Measurements from ENCODE around the gene PARD3.

Gene PARD3

GRCh38 chr10:34180749-34181148 is 634.3 kb downstream of the PARD3 start:
- no peak for DNase-seq (ENCODE audit: low spot score)

GRCh38 chr10:34179280-34179679 is 635.8 kb downstream of the PARD3 start:
- DNase-seq (ENCODE audit: low spot score) = no peak

- no peak for DNase-seq (ENCODE audit: low spot score)
These were observed 636.3 kb downstream of the PARD3 start for GRCh38 chr10:34178756-34179155.

- no peak for DNase-seq (ENCODE audit: low spot score)
These were observed 636.9 kb downstream of the PARD3 start for GRCh38 chr10:34178196-34178595.

- DNase-seq (ENCODE audit: low spot score) = no peak
These were observed 637.7 kb downstream of the PARD3 start for GRCh38 chr10:34177445-34177844.

- no peak for DNase-seq (ENCODE audit: low spot score)
These were observed 638.7 kb downstream of the PARD3 start for GRCh38 chr10:34176351-34176750.

- no peak for DNase-seq (ENCODE audit: low spot score)
These were observed 640.0 kb downstream of the PARD3 start for GRCh38 chr10:34175121-34175520.

GRCh38 chr10:34172936-34173533 is 642.1 kb downstream of the PARD3 start:
- DNase-seq (ENCODE audit: low spot score) = no peak

- DNase-seq (ENCODE audit: low spot score) = no peak
These were observed 643.1 kb downstream of the PARD3 start for GRCh38 chr10:34171957-34172527.

- DNase-seq (ENCODE audit: low spot score) = no peak
These were observed 645.4 kb downstream of the PARD3 start for GRCh38 chr10:34169677-34170076.

- no peak for DNase-seq (ENCODE audit: low spot score)
These were observed 646.0 kb downstream of the PARD3 start for GRCh38 chr10:34169131-34169530.

GRCh38 chr10:34168439-34168838 is 646.7 kb downstream of the PARD3 start:
- no peak for DNase-seq (ENCODE audit: low spot score)

GRCh38 chr10:34166823-34167222 is 648.3 kb downstream of the PARD3 start:
- DNase-seq (ENCODE audit: low spot score) = no peak

GRCh38 chr10:34166354-34166753 is 648.7 kb downstream of the PARD3 start:
- no peak for DNase-seq (ENCODE audit: low spot score)

- no peak for DNase-seq (ENCODE audit: low spot score)
These were observed 651.1 kb downstream of the PARD3 start for GRCh38 chr10:34164029-34164428.

- DNase-seq (ENCODE audit: low spot score) = no peak
These were observed 651.8 kb downstream of the PARD3 start for GRCh38 chr10:34163075-34163905.

- no peak for DNase-seq (ENCODE audit: low spot score)
These were observed 653.2 kb downstream of the PARD3 start for GRCh38 chr10:34161777-34162370.

GRCh38 chr10:34160595-34160994 is 654.5 kb downstream of the PARD3 start:
- no peak for DNase-seq (ENCODE audit: low spot score)

- no peak for DNase-seq (ENCODE audit: low spot score)
These were observed 657.6 kb downstream of the PARD3 start for GRCh38 chr10:34157501-34157900.

GRCh38 chr10:34156781-34157425 is 658.2 kb downstream of the PARD3 start:
- DNase-seq (ENCODE audit: low spot score) = no peak

- no peak for DNase-seq (ENCODE audit: low spot score)
These were observed 659.3 kb downstream of the PARD3 start for GRCh38 chr10:34155812-34156211.

- DNase-seq (ENCODE audit: low spot score) = no peak
These were observed 660.7 kb downstream of the PARD3 start for GRCh38 chr10:34154383-34154900.

Measured in globus pallidus (tissue), 1 donor.